Measurements from ENCODE around the gene TP53AIP1. TPM values are rescaled to one million over a fixed set of nuclear protein-coding genes. Genes with fewer than 3 reads are reported as not detected.

Gene TP53AIP1
- total and polyA plus RNA-seq, 2 of the 8 experiments (the other 6 are each of a cell fraction or from before 2014, with no cell fraction given) = 0.03 TPM; not detected in 1

DNA sequence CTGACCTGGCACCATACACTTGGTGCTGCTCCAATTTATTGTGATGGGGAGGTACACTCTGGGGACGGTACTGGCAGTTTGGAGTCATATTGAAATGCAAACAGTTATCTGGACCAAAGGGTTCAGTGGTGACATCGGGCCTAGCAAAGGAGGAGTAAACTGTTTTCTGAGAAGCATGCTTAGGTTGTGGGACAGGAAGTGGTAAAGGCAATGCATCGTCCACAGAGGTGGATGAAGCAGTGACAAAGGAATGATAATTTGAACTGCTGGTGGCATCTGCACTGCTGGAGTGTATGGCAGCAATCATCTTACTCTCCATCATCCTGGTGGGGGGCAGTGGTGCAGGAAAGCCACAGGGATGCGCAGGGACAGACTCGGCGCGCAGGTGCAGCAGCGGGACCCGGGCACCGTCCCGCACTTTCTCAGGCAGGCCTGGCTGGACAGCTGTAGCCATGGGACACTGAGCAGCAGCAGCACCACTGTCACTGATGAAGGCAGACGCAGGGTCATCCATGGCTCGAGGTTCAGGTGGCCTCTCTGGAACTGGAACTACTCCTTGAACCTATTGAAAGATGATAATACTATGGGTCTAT, 28.0 kb upstream of the TP53AIP1 start (continued):
- TF ChIP-seq MAX (IDR thresholded peaks at IDR 0.05) (no peak), SRF (IDR thresholded peaks at IDR 0.05; ENCODE audit: low read depth, low read length) (no peak), SIN3A (conservative IDR thresholded peaks at IDR 0.05 in 1 of 2, IDR thresholded peaks at IDR 0.05 in 1 of 2; ENCODE audit: low read depth in 1 of 2, low read length in 2 of 2) (no peak), RFX5 (IDR thresholded peaks at IDR 0.05; ENCODE audit: borderline replicate concordance, low read depth, low read length) (no peak), SAP30 (IDR thresholded peaks at IDR 0.05; ENCODE audit: insufficient read depth, insufficient replicate concordance, low read length) (no peak), ZNF274 (IDR thresholded peaks at IDR 0.05; ENCODE audit: borderline replicate concordance, extremely low read depth, low read length) (no peak), FOSL1 (IDR thresholded peaks at IDR 0.05; ENCODE audit: insufficient read depth, low read depth, low read length) (no peak)
- TF ChIP-seq, protein P1, sequence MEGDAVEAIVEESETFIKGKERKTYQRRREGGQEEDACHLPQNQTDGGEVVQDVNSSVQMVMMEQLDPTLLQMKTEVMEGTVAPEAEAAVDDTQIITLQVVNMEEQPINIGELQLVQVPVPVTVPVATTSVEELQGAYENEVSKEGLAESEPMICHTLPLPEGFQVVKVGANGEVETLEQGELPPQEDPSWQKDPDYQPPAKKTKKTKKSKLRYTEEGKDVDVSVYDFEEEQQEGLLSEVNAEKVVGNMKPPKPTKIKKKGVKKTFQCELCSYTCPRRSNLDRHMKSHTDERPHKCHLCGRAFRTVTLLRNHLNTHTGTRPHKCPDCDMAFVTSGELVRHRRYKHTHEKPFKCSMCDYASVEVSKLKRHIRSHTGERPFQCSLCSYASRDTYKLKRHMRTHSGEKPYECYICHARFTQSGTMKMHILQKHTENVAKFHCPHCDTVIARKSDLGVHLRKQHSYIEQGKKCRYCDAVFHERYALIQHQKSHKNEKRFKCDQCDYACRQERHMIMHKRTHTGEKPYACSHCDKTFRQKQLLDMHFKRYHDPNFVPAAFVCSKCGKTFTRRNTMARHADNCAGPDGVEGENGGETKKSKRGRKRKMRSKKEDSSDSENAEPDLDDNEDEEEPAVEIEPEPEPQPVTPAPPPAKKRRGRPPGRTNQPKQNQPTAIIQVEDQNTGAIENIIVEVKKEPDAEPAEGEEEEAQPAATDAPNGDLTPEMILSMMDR (IDR thresholded peaks at IDR 0.05; ENCODE audit: control extremely low read depth in 1 of 3, insufficient read depth in 1 of 3, low read depth in 1 of 3, low read length in 3 of 3) = no peak

Data from H1 (cell line).